ENCODE results near the gene DENND10. TPM values are rescaled to one million over a fixed set of nuclear protein-coding genes. Genes with fewer than 3 reads are reported as not detected.
"Not testable (repeated sequence)": the region's sequence is repeated elsewhere in the genome, so short reads cannot be mapped to it uniquely, and the experiment has no call there.

Gene DENND10
- total RNA-seq, 1 experiment from 2014 or later, result 77.1 TPM

DNA sequence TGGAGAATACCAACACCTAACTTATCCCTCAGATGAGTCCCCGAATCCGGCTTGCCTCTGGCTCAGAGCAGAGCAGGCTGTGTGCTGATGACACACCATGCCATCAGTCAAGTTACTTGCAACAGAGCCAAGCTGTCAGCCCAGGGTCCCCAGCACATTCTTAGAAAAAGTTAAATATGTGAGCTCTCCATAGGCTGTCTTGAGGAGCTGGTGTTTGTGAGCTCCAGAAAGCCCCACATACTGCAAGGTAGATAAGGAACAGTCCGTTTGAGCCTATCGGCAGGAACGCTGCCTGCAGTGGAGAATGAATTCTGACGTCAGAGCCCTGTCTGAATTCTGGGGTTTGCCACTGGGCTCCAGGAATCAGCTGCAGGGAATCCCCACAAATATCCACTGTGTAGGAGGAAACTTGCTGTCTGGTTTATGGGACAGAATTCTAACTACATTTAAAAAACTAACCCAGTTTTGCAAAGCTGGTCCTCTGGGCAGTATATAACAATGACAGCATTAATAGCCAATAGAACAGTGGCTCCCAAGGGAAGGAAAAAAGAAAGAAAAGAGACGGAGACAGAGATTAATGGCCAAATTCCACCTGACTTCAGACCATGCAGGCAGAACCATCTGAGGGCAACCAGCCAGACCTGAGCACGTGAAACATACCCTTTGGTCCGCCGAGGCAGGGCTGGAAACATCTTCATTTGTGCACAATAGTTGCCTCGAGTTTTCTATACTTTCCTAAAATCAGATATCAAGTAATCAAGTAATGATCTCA lies 58.0 kb downstream of the DENND10 start:
- H3K4me3 ChIP-seq (ENCODE audit: insufficient read depth, low read depth, low read length), result no peak overlapping the region
- H3K36me3 ChIP-seq (replicated peaks; ENCODE audit: control insufficient read depth, insufficient read depth, low read length), result peaks cover 3% of the 10 kb centered on the region
- no peaks in the 10 kb centered on the region for H3K27me3 ChIP-seq (ENCODE audit: control insufficient read depth, insufficient read depth, low read length)
- no peak for DNase-seq

DNA sequence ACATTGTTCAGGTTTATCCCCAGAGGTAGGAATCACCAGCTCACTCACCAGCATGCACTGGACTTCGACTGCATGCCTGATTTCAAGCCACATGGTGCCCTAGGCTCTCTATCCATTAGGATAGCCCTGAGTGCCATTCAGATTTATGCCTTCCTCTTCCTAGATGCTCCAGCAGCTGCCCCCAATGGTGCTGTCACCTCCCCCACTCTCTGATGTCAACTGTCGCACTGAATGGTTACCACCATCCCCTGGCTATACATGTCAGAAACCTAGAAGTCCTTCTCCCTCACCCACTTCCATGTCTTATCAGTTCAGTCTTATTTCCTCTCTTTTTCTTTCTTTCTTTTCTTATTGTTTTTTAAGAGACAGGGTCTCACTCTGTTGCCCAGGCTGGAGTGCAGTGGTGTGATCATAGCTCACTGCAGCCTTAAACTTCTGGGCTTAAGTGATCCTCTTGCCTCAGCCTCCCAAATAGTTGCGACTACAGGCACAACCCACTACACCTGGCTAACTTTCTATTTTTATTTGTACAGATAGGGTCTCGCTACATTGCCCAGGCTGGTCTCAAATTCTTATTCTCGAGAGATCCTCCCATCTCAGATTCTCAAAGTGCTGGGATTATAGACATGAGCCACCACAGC lies 58.7 kb downstream of the DENND10 start:
- Histone ChIP-seq H3K27me3 (ENCODE audit: control insufficient read depth, insufficient read depth, low read length) (no peaks in the 10 kb centered on the region), H3K4me3 (ENCODE audit: insufficient read depth, low read depth, low read length) (no peak overlapping the region), H3K36me3 (replicated peaks; ENCODE audit: control insufficient read depth, insufficient read depth, low read length) (peaks cover 3% of the 10 kb centered on the region)
- no peak for DNase-seq

DNA sequence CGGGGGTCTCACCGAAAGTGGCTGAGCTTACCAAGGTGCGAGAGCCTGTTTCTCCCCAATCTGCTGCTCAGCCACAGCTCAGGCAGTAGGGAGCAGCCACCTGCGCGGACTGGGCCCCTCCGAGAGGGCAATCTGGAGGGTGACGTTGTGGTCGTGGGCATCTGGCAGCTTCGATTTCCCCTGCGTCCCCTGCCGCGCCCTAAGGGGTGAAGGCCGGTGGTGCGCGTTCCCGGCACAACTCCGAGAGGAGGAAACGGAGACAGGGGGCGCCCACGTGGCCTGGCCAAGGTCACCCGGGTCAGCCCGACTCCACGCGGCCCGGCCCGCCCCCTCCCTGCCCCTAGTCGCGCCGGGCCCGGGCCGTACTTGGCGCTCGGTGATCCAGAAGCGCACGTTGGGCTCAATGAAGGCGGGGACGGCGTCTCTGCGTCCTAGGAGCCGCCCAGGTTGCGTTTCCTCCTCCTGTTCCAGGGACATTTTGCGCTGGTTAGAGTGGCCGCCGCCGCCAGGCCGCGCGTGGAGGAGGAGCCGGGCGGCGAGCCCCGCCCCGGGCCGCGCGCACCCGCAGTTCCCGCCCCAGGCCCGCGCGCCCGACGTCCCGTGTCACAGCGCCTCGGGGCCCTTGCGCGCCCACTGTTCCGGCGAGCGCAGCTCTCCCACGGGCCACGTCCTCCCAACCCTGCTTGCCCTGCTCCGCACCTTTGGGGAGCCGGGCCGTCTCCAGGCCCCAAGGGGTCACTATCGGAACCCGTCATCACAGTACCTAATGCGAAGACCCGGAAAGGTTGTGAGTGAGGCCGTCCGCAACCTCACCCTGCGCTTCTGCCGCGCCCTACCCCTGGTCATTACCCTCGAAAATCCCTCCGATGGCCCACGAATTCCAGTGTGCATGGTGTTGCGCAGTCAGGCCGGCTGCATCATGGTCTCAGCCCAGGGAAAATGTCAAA lies 61.5 kb downstream of the DENND10 start, which contains the start of gene SFXN4:
Gene SFXN4, minus strand, starts transcription at position 544 of the 947 bp plus-strand sequence. Its CDS starts 67 bp downstream, at position 477.
- Histone ChIP-seq H3K4me3 (ENCODE audit: insufficient read depth, low read depth, low read length) (peak within 1 kb of the TSS; percentile 78), H3K27me3 (ENCODE audit: control insufficient read depth, insufficient read depth, low read length) (no peaks in the 10 kb centered on the region)
- DNase-seq, result peak; percentile 89

DNA sequence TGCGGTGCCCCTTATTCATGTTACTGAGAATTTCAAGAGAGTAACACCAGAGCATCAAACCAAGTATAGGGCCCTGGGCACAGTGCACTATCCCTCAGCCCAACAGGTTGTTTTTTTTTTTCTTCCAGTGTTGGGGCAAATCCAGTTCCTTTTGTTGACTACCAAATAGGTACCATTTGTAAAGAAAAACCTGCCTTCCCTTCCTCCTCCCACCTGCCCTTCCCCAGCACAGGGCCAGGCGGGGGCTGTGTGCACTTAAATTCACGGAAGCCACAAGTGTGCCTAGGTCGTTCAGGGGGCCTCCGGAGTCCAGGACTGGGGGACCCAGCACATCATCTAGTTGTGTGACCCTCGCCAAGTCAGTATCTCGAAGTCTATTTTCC lies 62.2 kb downstream of the DENND10 start:
- Histone ChIP-seq H3K4me3 (ENCODE audit: insufficient read depth, low read depth, low read length) (peak overlapping the region; percentile 78), H3K36me3 (replicated peaks; ENCODE audit: control insufficient read depth, insufficient read depth, low read length) (peaks cover 20% of the 10 kb centered on the region)
- no peak for DNase-seq

More for the DNA sequence above, 61.5 kb downstream of the DENND10 start, which contains the start of gene SFXN4:
- H3K36me3 ChIP-seq (replicated peaks; ENCODE audit: control insufficient read depth, insufficient read depth, low read length), result peaks cover 20% of the 10 kb centered on the region

DNA sequence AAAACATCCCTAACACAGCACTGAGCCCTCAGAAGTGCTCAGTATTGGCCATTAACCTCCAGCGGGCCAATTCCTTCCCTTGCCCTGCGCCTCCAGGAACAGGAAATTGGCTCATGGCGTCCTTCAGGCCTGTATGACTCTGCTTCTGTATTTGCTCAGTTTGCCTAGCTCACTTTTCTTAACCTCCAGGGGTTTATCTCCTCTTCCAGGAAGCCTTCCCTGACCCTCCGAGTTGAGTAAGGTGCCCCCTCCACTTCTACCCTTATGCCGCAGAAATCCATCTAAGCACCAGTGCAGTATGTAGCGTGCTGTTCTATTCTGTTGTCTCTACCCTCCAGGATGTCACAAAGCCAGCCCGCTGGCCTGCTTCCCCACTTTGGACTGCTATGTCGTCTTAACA lies 62.7 kb downstream of the DENND10 start:
- H3K36me3 ChIP-seq (replicated peaks; ENCODE audit: control insufficient read depth, insufficient read depth, low read length), result peaks cover 23% of the 10 kb centered on the region
- no peak overlapping the region for H3K4me3 ChIP-seq (ENCODE audit: insufficient read depth, low read depth, low read length)
- peak; percentile 40 for DNase-seq
- no peaks in the 10 kb centered on the region for H3K27me3 ChIP-seq (ENCODE audit: control insufficient read depth, insufficient read depth, low read length)

More for the DNA sequence above, 62.2 kb downstream of the DENND10 start:
- H3K27me3 ChIP-seq (ENCODE audit: control insufficient read depth, insufficient read depth, low read length), result no peaks in the 10 kb centered on the region

DNA sequence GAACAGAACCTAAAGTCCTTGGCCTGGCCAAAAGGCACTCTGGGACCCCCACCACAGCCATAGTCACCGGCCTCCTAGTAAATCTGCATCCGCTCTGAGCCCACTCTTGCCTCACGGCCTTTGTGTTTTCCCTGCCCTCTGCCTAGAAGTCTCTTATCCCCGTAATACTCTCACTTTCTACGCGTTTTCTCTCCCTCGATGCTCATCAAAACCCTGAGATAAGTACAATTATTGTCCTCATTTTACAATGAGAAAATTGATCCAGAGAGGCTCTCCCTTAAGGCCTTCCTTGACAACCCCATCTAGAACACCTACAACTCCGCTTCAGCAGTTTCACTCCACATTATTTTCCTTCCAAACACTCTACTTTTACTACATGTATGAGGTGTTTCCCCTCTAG lies 63.1 kb downstream of the DENND10 start:
- DNase-seq, result no peak
- H3K27me3 ChIP-seq (ENCODE audit: control insufficient read depth, insufficient read depth, low read length), result no peaks in the 10 kb centered on the region
- no peak overlapping the region for H3K4me3 ChIP-seq (ENCODE audit: insufficient read depth, low read depth, low read length)
- H3K36me3 ChIP-seq (replicated peaks; ENCODE audit: control insufficient read depth, insufficient read depth, low read length), result peaks cover 26% of the 10 kb centered on the region

DNA sequence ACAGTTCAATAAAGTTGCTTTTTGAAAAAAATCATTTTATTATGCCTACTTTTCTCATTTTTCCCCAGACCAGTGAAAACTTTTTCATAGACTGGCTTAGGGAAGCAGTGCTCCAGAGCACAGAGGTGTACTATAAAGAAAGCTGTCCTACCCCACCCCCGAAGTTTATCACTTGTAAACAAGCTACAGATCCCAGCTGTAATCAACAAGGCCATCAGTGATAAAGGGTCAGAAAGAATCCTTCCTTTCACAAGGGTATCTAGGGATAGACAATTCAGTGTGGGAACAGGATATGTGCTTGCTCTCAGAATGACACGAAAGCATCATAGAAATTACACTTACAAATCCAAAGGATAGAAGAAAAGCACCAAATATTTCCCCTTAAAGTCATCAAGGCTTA lies 70.2 kb downstream of the DENND10 start:
- peaks cover 38% of the 10 kb centered on the region for H3K36me3 ChIP-seq (replicated peaks; ENCODE audit: control insufficient read depth, insufficient read depth, low read length)
- H3K27me3 ChIP-seq (ENCODE audit: control insufficient read depth, insufficient read depth, low read length), result no peaks in the 10 kb centered on the region
- DNase-seq, result no peak
- H3K4me3 ChIP-seq (ENCODE audit: insufficient read depth, low read depth, low read length), result no peak overlapping the region

DNA sequence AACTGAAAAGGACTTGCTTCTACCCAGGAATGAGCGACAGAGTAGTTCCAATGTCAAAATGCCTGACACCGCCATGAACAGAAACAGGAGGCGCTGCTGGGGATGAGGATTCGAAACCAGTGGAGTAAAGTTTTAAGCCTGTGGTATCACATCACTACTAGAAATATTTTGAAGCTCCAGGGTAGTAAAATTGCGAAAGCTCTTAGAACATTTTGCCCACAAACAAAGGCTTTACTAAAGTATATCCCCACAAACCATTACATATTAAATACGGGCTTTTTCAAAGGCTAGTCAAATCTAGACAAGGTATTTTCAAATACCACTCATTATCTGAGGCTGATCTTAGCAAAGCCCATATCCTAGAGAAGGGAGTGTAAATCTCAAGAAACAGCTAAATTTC lies 72.3 kb downstream of the DENND10 start:
- Histone ChIP-seq H3K27me3 (ENCODE audit: control insufficient read depth, insufficient read depth, low read length) (no peaks in the 10 kb centered on the region), H3K4me3 (ENCODE audit: insufficient read depth, low read depth, low read length) (no peak overlapping the region), H3K36me3 (replicated peaks; ENCODE audit: control insufficient read depth, insufficient read depth, low read length) (peaks cover 26% of the 10 kb centered on the region)
- no peak for DNase-seq

DNA sequence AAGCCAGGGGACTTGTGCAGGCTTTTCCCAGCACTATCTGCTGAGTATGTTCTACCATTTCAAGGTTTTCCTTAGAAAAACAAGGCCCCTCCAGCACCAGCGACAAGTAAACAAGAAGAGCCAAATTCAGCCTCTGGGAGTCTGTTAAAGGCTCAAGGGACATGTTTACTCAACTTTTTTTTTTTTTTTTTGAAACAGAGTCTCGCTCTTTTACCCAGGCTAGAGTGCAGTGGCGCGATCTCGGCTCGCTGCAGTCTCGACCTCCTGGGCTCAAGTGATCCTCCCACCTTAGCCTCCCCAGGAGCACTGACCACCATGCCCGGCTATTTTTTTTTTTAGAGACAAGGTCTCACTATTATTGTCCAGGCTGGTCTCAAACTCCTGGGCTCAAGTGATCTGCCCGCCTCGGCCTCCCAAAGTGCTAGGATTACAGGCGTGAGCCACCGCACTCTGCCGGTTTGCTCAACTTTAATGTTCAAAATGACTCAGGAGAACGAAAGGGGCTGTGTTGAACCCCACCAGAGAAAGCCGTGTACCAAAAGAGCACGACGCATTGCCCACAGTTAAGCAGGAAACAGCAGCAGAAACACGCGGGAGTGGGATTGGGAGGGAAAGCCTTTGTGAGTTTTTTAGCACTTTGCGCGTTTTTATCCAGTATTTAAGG lies 73.9 kb downstream of the DENND10 start:
- H3K4me3 ChIP-seq (ENCODE audit: insufficient read depth, low read depth, low read length), result peak overlapping the region; percentile 96
- peaks cover 16% of the 10 kb centered on the region for H3K36me3 ChIP-seq (replicated peaks; ENCODE audit: control insufficient read depth, insufficient read depth, low read length)
- DNase-seq, result no peak
- H3K27me3 ChIP-seq (ENCODE audit: control insufficient read depth, insufficient read depth, low read length), result no peaks in the 10 kb centered on the region

DNA sequence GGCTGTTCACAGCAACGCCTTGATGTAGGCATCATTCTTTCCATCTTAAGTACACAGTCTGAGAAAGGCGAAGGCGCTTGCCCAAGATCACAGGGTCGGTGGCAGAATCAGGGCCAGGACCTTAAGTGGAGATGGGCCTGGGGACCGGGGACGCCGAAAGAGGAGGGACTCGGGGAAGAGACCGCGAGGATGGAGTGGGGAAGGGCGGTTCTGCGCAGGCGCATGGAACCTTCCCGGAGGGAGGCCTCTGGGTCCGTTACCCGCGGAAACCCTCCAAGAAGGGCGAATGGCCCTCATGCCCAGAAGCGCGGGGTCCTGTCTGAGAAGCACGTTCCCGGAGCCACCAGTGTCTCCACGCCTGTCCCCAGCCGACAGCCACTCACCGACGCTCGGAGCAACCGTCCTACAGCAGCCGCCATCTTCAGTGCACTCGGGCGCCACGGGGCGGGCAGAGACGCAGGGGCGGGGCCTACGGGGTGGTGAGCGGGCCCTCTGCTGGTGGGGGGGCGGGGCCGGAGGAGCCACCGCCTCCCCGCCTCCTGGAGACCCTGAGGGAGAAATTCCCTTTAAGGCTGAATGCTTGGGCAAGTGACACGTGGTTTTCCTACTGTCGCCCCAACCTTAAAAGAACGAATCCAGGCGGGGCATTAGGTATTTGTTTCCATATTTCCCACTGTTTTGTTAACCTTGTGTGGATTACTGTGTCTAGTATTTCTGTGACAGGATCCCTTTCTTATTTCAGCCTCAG lies 74.6 kb downstream of the DENND10 start, which contains the start of gene PRDX3:
Gene PRDX3, minus strand, starts transcription at position 441 of the 748 bp plus-strand sequence. Its CDS starts 22 bp downstream, at position 419.
- DNase-seq, result peak; percentile 98
- Histone ChIP-seq H3K36me3 (replicated peaks; ENCODE audit: control insufficient read depth, insufficient read depth, low read length) (peaks cover 15% of the 10 kb centered on the region), H3K4me3 (ENCODE audit: insufficient read depth, low read depth, low read length) (peak within 1 kb of the TSS; percentile 96), H3K27me3 (ENCODE audit: control insufficient read depth, insufficient read depth, low read length) (no peaks in the 10 kb centered on the region)

DNA sequence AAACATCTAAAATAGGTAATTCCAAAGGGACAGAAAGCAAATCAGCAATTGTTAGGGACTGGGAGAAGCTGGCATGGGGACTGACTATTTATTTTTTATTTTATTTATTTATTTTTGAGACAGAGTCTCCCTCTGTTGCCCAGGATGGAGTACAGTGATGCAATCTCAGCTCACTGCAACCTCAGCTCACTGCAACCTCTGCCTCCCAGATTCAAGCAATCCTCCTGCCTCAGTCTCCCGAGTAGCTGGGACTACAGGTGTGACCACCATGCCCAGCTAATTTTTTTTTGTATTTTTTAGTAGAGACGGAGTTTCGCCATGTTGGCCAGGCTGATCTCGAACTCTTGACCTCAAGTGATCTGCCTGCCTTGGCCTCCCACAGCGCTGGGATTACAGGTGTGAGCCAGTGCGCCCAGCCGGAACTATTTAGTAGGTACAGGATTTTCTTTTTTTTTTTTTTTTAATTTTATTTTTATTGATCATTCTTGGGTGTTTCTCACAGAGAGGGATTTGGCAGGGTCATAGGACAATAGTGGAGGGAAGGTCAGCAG lies 77.0 kb downstream of the DENND10 start:
- H3K4me3 ChIP-seq (ENCODE audit: insufficient read depth, low read depth, low read length); H3K27me3 ChIP-seq (ENCODE audit: control insufficient read depth, insufficient read depth, low read length); DNase-seq; H3K36me3 ChIP-seq (replicated peaks; ENCODE audit: control insufficient read depth, insufficient read depth, low read length): not testable (repeated sequence)

DNA sequence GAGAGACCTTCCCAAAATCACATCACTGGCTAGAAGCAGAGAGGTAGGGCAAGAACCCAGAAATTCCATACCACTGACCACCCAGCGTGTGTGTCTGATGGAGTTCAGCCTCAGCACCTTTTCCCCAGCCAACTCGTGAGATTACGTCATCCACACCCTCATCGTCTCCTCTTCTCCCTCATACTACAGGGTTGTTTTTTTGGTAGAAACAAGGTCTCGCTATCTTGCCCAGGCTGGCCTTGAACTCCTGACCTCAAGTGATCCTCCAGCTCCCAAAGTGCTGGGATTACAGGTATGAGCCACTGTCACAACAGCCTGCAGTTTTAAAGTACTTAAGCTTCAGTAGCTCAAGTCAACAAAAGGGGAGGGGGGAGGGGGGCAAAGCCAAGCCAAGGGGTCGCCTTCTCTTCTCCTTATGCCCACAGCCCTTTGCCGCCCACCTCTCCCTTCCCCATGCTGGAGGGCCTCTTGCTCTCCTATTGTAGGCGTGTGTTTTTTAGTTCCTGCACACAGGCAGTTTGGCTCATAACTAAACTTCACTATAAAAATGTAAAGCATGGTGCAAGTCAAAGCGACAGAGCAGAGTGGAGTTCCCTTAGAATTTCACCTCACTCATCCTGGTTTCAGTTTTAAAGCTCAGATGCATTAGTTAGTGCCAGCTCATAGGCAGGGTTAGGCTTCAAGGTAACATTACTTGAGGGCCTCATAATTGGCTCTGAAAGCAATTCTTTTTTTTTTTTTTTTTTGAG lies 79.9 kb downstream of the DENND10 start:
- Histone ChIP-seq H3K27me3 (ENCODE audit: control insufficient read depth, insufficient read depth, low read length) (no peaks in the 10 kb centered on the region), H3K4me3 (ENCODE audit: insufficient read depth, low read depth, low read length) (no peak overlapping the region), H3K36me3 (replicated peaks; ENCODE audit: control insufficient read depth, insufficient read depth, low read length) (no peaks in the 10 kb centered on the region)
- no peak for DNase-seq

Measured in H7 (cell line).